Erythroblast (primary cell): Measurements from ENCODE around the gene IGLON5.

ENCODE experiments used
- GATA1 ChIP-seq: IDR thresholded peaks from 2 replicates; pipeline ENCODE4 v1.6.1; 2011; ENCODE audit warnings: low read depth, mild to moderate bottlenecking, control low read depth, low read length, moderate library complexity
- POLR2A ChIP-seq: IDR thresholded peaks from 2 replicates; pipeline ENCODE4 v1.6.1; 2011; ENCODE audit warnings: mild to moderate bottlenecking, low read length

- no peak for TF ChIP-seq POLR2A
- no peak for TF ChIP-seq GATA1
These were observed 15.0 kb downstream of the IGLON5 start for GRCh38 chr19:51326216-51327065.
